Right lobe of liver (tissue), 6 donors: ENCODE data around the gene CCN2. TPM values are rescaled to one million over a fixed set of nuclear protein-coding genes. Genes with fewer than 3 reads are reported as not detected.

ENCODE experiments used
- ATAC-seq, 4 donors: fragments of 200-7000 bp; cut with Tn5 transposase; one replicate each; pipeline ENCODE4 v1.9.1; 2020; ENCODE audit warnings: mild to moderate bottlenecking in 4 of 4, moderate library complexity in 4 of 4
- DNase-seq, 3 donors: peaks; one replicate each; pipeline ENCODE4 v3.0.0-alpha.2; 2020
- H3K27ac ChIP-seq, 3 donors: fragments of 200-600 bp; one replicate each; pipeline ENCODE4 v1.8.0; 2022
- H3K27me3 ChIP-seq, 2 donors: fragments of 200-600 bp; one replicate each; pipeline ENCODE4 v1.8.0; 2022
- H3K36me3 ChIP-seq, 4 donors: fragments of 200-600 bp; sonication (generic) in 1 of 4; one replicate each; pipeline versions ENCODE4 v1.5.1 to v1.8.0; 2017 to 2022; ENCODE audit warnings: control low read depth in 1 of 4
- H3K4me1 ChIP-seq, 4 donors: fragments of 200-600 bp; sonication (generic) in 1 of 4; one replicate each; pipeline versions ENCODE4 v1.5.1 to v1.8.0; 2017 to 2022; ENCODE audit warnings: control low read depth in 1 of 4
- H3K4me3 ChIP-seq, 3 donors: fragments of 200-600 bp; one replicate each; pipeline ENCODE4 v1.8.0; 2022
- H3K9me3 ChIP-seq, 4 donors: fragments of 200-600 bp; sonication (generic) in 1 of 4; one replicate each; pipeline versions ENCODE4 v1.5.1 to v1.8.0; 2017 to 2022; ENCODE audit warnings: control low read depth in 1 of 4
- POLR2A ChIP-seq: fragments of 450-650 bp; IDR thresholded peaks from one replicate; pipeline ENCODE4 v1.6.1; 2017; ENCODE audit warnings: antibody characterized with exemption, mild to moderate bottlenecking
- WGBS: methylation state at CpG from one replicate; pipeline ENCODE4 v1.1.6; 2018; ENCODE audit warnings: low coverage, low lambda C conversion rate; ENCODE audit not compliant: insufficient coverage; ENCODE audit errors: missing lambda C conversion rate; 5-methylcytosine and 5-hydroxymethylcytosine counted together
- intact Hi-C, 2 donors: fragments of 100-400 bp; cut with DNase I; formaldehyde crosslinking; loops; one replicate each; pipeline versions ENCODE4 v1.11.2 to v1.14.1; 2022
- total RNA-seq, 6 experiments: library from RNA; depleted of rRNA in 2 of 6; stranded (reverse); fragments of >200 nt in 2 of 6; fragmentation: NEBNext Ultra II Directional in 3 of 6; extraction: Animal tissue kit (Norgen Biotek cat#: 25700) in 3 of 6; gene quantifications; one replicate each; pipeline versions ENCODE4 v1.1.0 to v1.2.4, GENCODE V29; 2016 to 2023
- TF ChIP-seq, protein P1 (sequence below), 4 donors: fragments of 200-600 bp in 3 of 4; fragments of 450-650 bp in 1 of 4; IDR thresholded peaks; one replicate each; pipeline versions ENCODE4 v1.5.1 to v1.8.0; 2016 to 2022; ENCODE audit warnings: antibody characterized with exemption in 4 of 4, mild to moderate bottlenecking in 2 of 4
- donor health status: DM: no; HTN: yes; CAD: no.
- donor health status: DM: no; HTN: no; CAD: no.
- donor health status: DM: no; HTN: no; CAD: no.
- donor health status: DM: no; HTN: yes; CAD: no.
- donor health status: DM: no; HTN: yes; CAD: no.

The CCN2 gene
- total RNA-seq, 6 experiments from 2014 or later = 3.4 to 82.9 (median 54.3) TPM

- Histone ChIP-seq H3K9me3 (no peaks in the 10 kb centered on the region), H3K27me3 (no peaks in the 10 kb centered on the region), H3K4me3 (no peak overlapping the region), H3K36me3 (no peaks in the 10 kb centered on the region), H3K27ac (peak overlapping the region in 1 of 3 donors; percentile 43), H3K4me1 (peaks cover 0 to 15% (median 3%) of the 10 kb centered on the region in 4 donors)
- TF ChIP-seq, protein P1, sequence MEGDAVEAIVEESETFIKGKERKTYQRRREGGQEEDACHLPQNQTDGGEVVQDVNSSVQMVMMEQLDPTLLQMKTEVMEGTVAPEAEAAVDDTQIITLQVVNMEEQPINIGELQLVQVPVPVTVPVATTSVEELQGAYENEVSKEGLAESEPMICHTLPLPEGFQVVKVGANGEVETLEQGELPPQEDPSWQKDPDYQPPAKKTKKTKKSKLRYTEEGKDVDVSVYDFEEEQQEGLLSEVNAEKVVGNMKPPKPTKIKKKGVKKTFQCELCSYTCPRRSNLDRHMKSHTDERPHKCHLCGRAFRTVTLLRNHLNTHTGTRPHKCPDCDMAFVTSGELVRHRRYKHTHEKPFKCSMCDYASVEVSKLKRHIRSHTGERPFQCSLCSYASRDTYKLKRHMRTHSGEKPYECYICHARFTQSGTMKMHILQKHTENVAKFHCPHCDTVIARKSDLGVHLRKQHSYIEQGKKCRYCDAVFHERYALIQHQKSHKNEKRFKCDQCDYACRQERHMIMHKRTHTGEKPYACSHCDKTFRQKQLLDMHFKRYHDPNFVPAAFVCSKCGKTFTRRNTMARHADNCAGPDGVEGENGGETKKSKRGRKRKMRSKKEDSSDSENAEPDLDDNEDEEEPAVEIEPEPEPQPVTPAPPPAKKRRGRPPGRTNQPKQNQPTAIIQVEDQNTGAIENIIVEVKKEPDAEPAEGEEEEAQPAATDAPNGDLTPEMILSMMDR (IDR thresholded peaks at IDR 0.05) = no peak
- TF ChIP-seq POLR2A = no peak
- intact Hi-C loops = no loop called here
- 18% methylated on average over 2 of the region's 2 CpGs for WGBS
- DNase-seq (no peak), ATAC-seq (peak; percentile 51 to 73 (median 64))
Observed at GRCh38 chr6:131970076-131970859, 19.1 kb upstream of the CCN2 start.

GRCh38 chr6:131968656-131969055 is 17.5 kb upstream of the CCN2 start:
- no peaks in the 10 kb centered on the region for H3K27me3 ChIP-seq
- TF ChIP-seq POLR2A = no peak
- TF ChIP-seq, protein P1 (IDR thresholded peaks at IDR 0.05) = no peak
- H3K27ac ChIP-seq = no peak overlapping the region
- intact Hi-C loops = no loop called here
- no peaks in the 10 kb centered on the region for H3K9me3 ChIP-seq
- no peak overlapping the region for H3K4me3 ChIP-seq
- ATAC-seq (no peak), DNase-seq (no peak)
- no peaks in the 10 kb centered on the region for H3K36me3 ChIP-seq
- 86% methylated on average over 4 of the region's 5 CpGs for WGBS
- peaks cover 0 to 15% (median 3%) of the 10 kb centered on the region in 4 donors for H3K4me1 ChIP-seq

- Histone ChIP-seq H3K27me3 (no peaks in the 10 kb centered on the region), H3K36me3 (no peaks in the 10 kb centered on the region), H3K27ac (no peak overlapping the region), H3K9me3 (no peaks in the 10 kb centered on the region), H3K4me1 (peaks cover 0 to 15% (median 3%) of the 10 kb centered on the region in 4 donors), H3K4me3 (no peak overlapping the region)
- intact Hi-C loops = no loop called here
- WGBS = 80% methylated on average over 1 of the region's 1 CpG
- TF ChIP-seq, protein P1 (IDR thresholded peaks at IDR 0.05) = no peak
- no peak for TF ChIP-seq POLR2A
- no peak for DNase-seq
- no peak for ATAC-seq
Observed at GRCh38 chr6:131967948-131968347, 16.8 kb upstream of the CCN2 start.

GRCh38 chr6:131966443-131966842 is 15.3 kb upstream of the CCN2 start:
- TF ChIP-seq, protein P1 (IDR thresholded peaks at IDR 0.05) = no peak
- no peak for TF ChIP-seq POLR2A
- H3K27ac ChIP-seq = no peak overlapping the region
- ATAC-seq (no peak), DNase-seq (no peak)
- H3K4me3 ChIP-seq = no peak overlapping the region
- H3K4me1 ChIP-seq = peaks cover 0 to 15% (median 3%) of the 10 kb centered on the region in 4 donors
- no peaks in the 10 kb centered on the region for H3K36me3 ChIP-seq
- intact Hi-C loops = no loop called here
- 81% methylated on average over 6 of the region's 6 CpGs for WGBS
- no peaks in the 10 kb centered on the region for H3K9me3 ChIP-seq
- H3K27me3 ChIP-seq = no peaks in the 10 kb centered on the region
